Measurements from ENCODE around the gene SAMD4A. TPM values are rescaled to one million over a fixed set of nuclear protein-coding genes. Genes with fewer than 3 reads are reported as not detected.
A peak's percentile ranks its signal among the peaks of the same experiment; 100 is the strongest.

Gene SAMD4A
- total RNA-seq, 1 donor from 2014 or later: 57.0 TPM

- Mint-ChIP-seq H3K4me3 (ENCODE audit: unreplicated experiment) (no peak overlapping the region), H3K36me3 (ENCODE audit: low read depth) (peaks cover 7% of the 10 kb centered on the region), H3K4me1 (ENCODE audit: low read depth) (peaks cover 57% of the 10 kb centered on the region), H3K27ac (ENCODE audit: unreplicated experiment) (peak overlapping the region; percentile 86), H3K27me3 (ENCODE audit: low read depth) (no peaks in the 10 kb centered on the region), H3K9me3 (ENCODE audit: low read depth) (peaks cover 5% of the 10 kb centered on the region)
- TF ChIP-seq CTCF (IDR thresholded peaks at IDR 0.05): no peak
- DNase-seq (ENCODE audit: low spot score): no peak
Measured at GRCh38 chr14:54609576-54609975, 42.6 kb downstream of the SAMD4A start.

- H3K4me3 Mint-ChIP-seq (ENCODE audit: unreplicated experiment): peak overlapping the region; percentile 7
- H3K27me3 Mint-ChIP-seq (ENCODE audit: low read depth): no peaks in the 10 kb centered on the region
- H3K4me1 Mint-ChIP-seq (ENCODE audit: low read depth): peaks cover 58% of the 10 kb centered on the region
- H3K36me3 Mint-ChIP-seq (ENCODE audit: low read depth): peaks cover 7% of the 10 kb centered on the region
- no peak for TF ChIP-seq CTCF (IDR thresholded peaks at IDR 0.05)
- H3K27ac Mint-ChIP-seq (ENCODE audit: unreplicated experiment): peak overlapping the region; percentile 86
- peaks cover 5% of the 10 kb centered on the region for H3K9me3 Mint-ChIP-seq (ENCODE audit: low read depth)
- no peak for DNase-seq (ENCODE audit: low spot score)
Measured at GRCh38 chr14:54610051-54610977, 43.4 kb downstream of the SAMD4A start.

- H3K4me1 Mint-ChIP-seq (ENCODE audit: low read depth): peaks cover 42% of the 10 kb centered on the region
- TF ChIP-seq CTCF (IDR thresholded peaks at IDR 0.05): no peak
- no peaks in the 10 kb centered on the region for H3K27me3 Mint-ChIP-seq (ENCODE audit: low read depth)
- H3K36me3 Mint-ChIP-seq (ENCODE audit: low read depth): peaks cover 4% of the 10 kb centered on the region
- DNase-seq (ENCODE audit: low spot score): no peak
- H3K4me3 Mint-ChIP-seq (ENCODE audit: unreplicated experiment): no peak overlapping the region
- H3K27ac Mint-ChIP-seq (ENCODE audit: unreplicated experiment): no peak overlapping the region
- peaks cover 3% of the 10 kb centered on the region for H3K9me3 Mint-ChIP-seq (ENCODE audit: low read depth)
Measured at GRCh38 chr14:54614296-54614695, 47.4 kb downstream of the SAMD4A start.

DNA sequence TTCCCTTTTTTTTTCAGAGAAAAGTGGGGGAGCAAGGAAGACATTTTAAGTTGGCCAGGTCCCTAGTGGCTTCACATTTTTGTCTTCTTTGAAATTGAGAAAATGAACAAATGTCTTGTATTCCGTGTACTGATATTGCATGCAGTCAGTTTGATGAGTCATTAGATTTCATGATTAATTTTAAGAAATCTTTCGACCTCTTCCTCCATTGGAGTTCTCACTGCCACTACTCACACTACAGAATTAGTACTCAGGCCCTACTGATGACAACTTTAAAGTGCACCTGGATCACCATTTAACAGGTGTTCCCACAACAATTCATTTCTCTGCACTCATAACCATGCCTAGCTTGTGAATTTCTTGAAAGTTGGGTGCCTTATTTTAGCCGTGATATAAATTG, 50.5 kb downstream of the SAMD4A start:
- no peak overlapping the region for H3K4me3 Mint-ChIP-seq (ENCODE audit: unreplicated experiment)
- no peak for TF ChIP-seq CTCF (IDR thresholded peaks at IDR 0.05)
- H3K4me1 Mint-ChIP-seq (ENCODE audit: low read depth): peaks cover 30% of the 10 kb centered on the region
- H3K27me3 Mint-ChIP-seq (ENCODE audit: low read depth): no peaks in the 10 kb centered on the region
- H3K36me3 Mint-ChIP-seq (ENCODE audit: low read depth): peaks cover 3% of the 10 kb centered on the region
- no peak for DNase-seq (ENCODE audit: low spot score)
- no peak overlapping the region for H3K27ac Mint-ChIP-seq (ENCODE audit: unreplicated experiment)
- peaks cover 3% of the 10 kb centered on the region for H3K9me3 Mint-ChIP-seq (ENCODE audit: low read depth)

DNA sequence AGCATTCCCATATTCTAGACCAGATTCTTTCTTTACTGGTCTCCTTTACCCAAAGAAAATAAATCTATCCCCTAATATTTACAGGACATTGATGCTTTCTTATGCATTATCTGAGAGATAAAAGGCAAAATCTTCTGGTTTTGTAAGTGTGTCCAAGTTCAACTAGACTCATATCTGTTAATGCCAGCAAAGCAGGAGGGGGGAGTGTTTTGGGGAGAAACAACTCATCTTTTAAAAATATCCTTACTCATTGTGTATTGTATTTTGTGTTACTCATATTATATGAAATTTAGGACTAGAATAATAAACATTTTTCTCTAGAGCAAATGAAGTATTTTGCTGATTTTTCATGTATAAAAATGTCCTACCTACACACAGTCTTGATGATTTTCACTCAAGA, 54.8 kb downstream of the SAMD4A start:
- TF ChIP-seq CTCF (IDR thresholded peaks at IDR 0.05): no peak
- DNase-seq (ENCODE audit: low spot score): no peak
- H3K9me3 Mint-ChIP-seq (ENCODE audit: low read depth): peaks cover 3% of the 10 kb centered on the region
- H3K4me3 Mint-ChIP-seq (ENCODE audit: unreplicated experiment): no peak overlapping the region
- H3K36me3 Mint-ChIP-seq (ENCODE audit: low read depth): peaks cover 2% of the 10 kb centered on the region
- peaks cover 56% of the 10 kb centered on the region for H3K4me1 Mint-ChIP-seq (ENCODE audit: low read depth)
- no peaks in the 10 kb centered on the region for H3K27me3 Mint-ChIP-seq (ENCODE audit: low read depth)
- no peak overlapping the region for H3K27ac Mint-ChIP-seq (ENCODE audit: unreplicated experiment)

All from chondrocyte (in vitro differentiated cells).